ENCODE data around the gene NEMP1. TPM values are rescaled to one million over a fixed set of nuclear protein-coding genes. Genes with fewer than 3 reads are reported as not detected.
A peak's percentile ranks its signal among the peaks of the same experiment; 100 is the strongest.

The NEMP1 gene
- total and polyA plus RNA-seq, 2 of the 8 experiments (the other 6 are each of a cell fraction or from before 2014, with no cell fraction given): 30.1 to 43.2 TPM

- TF ChIP-seq SUZ12 (IDR thresholded peaks at IDR 0.05; ENCODE audit: low read length) (no peak; the same call in 1 of the 2 replicates), RBBP5 (IDR thresholded peaks at IDR 0.05; ENCODE audit: borderline replicate concordance, low read depth, low read length) (no peak), TBP (IDR thresholded peaks at IDR 0.05; ENCODE audit: low read depth, low read length) (peak; percentile 31; the same call in 1 of the 2 replicates), MAFK (IDR thresholded peaks at IDR 0.05; ENCODE audit: low read depth, low read length) (no peak), SP1 (IDR thresholded peaks at IDR 0.05; ENCODE audit: low read depth, low read length) (no peak), RAD21 (IDR thresholded peaks at IDR 0.05 in 1 of 2, conservative IDR thresholded peaks at IDR 0.05 in 1 of 2; ENCODE audit: low read depth in 2 of 2, low read length in 2 of 2) (no peak), E2F6 (IDR thresholded peaks at IDR 0.05) (peak; percentile 84), TAF1 (IDR thresholded peaks at IDR 0.05; ENCODE audit: low read depth, low read length) (peak; percentile 40; the same call in 1 of the 2 replicates)
Observed at GRCh38 chr12:57088354-57089270, 10.0 kb upstream of the NEMP1 start, which contains the start of gene NAB2 (continued).
